Calu3 (cell line): ENCODE measurements around the gene ARHGAP6. TPM values are rescaled to one million over a fixed set of nuclear protein-coding genes. Genes with fewer than 3 reads are reported as not detected.

Experiments used
- BruUV-seq: library from RNA; stranded (reverse); fragments of 400-500 nt; replicated peaks from 2 replicates; lab custom pipeline; 2021; lab: Mats Ljungman, UMichigan
- CTCF ChIA-PET: fragments of 300-600 bp; sonication (Branson Sonifier 250); formaldehyde crosslinking; loops from one replicate; lab custom pipeline; 2022; ENCODE audit warnings: antibody characterized with exemption; lab: Charles Lee
- DNase-seq: peaks from one replicate; pipeline ENCODE4 v3.0.0; 2022
- H3K27ac Mint-ChIP-seq: one replicate; pipeline ENCODE4 v1.8.0; 2022; ENCODE audit warnings: mixed read lengths; ENCODE audit not compliant: unreplicated experiment
- H3K27me3 Mint-ChIP-seq: one replicate; pipeline ENCODE4 v1.8.0; 2022; ENCODE audit warnings: mixed read lengths; ENCODE audit not compliant: unreplicated experiment
- H3K36me3 Mint-ChIP-seq: one replicate; pipeline ENCODE4 v1.8.0; 2022; ENCODE audit warnings: mild to moderate bottlenecking, moderate library complexity, mixed read lengths; ENCODE audit not compliant: insufficient read depth, unreplicated experiment
- H3K4me1 Mint-ChIP-seq: one replicate; pipeline ENCODE4 v1.8.0; 2022; ENCODE audit warnings: mild to moderate bottlenecking, low read depth, mixed read lengths; ENCODE audit not compliant: unreplicated experiment
- H3K4me3 Mint-ChIP-seq: one replicate; pipeline ENCODE4 v1.8.0; 2022; ENCODE audit warnings: mild to moderate bottlenecking, low read depth, moderate library complexity, mixed read lengths; ENCODE audit not compliant: unreplicated experiment
- H3K9me3 Mint-ChIP-seq: one replicate; pipeline ENCODE4 v1.8.0; 2022; ENCODE audit warnings: low read depth, mixed read lengths; ENCODE audit not compliant: unreplicated experiment
- intact Hi-C: fragments of 100-400 bp; cut with micrococcal nuclease; formaldehyde crosslinking; loops from one replicate; pipeline ENCODE4 v1.10.0; 2022; ENCODE audit not compliant: unreplicated experiment
- total RNA-seq: library from RNA; stranded (reverse); gene quantifications from 2 replicates; pipeline ENCODE4 v1.2.3, GENCODE V29; 2022
- TF ChIP-seq, protein P1 (sequence below): fragments of 200-600 bp; IDR thresholded peaks from one replicate; pipeline ENCODE4 v1.8.0; 2022; ENCODE audit warnings: antibody characterized with exemption; ENCODE audit not compliant: unreplicated experiment

ARHGAP6 gene
- total RNA-seq, 1 experiment from 2014 or later, result not detected

DNA sequence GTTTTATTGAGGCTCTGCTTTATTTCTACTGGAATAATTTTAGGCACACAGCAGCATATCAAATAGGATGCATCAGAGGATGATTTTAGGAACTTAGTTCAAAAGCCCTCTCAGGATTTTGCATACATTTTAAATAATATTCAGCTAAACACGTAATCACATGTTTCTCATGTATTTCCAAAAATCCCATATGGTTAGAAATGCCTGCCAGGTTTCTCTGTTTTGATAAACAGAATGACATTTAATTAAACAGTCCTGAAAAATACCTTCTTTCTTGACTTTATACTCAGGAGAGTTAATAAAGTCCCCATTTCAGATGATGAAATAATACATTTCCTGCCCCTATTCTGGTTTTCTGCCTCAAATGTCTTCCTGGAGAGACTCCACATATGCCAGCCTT is 459.0 kb downstream of the ARHGAP6 start:
- Mint-ChIP-seq H3K27me3 (peaks cover 26% of the 10 kb centered on the region), H3K4me3 (no peak overlapping the region), H3K27ac (no peak overlapping the region), H3K36me3 (no peaks in the 10 kb centered on the region), H3K9me3 (peaks cover 5% of the 10 kb centered on the region), H3K4me1 (no peaks in the 10 kb centered on the region)
- CTCF ChIA-PET, result no interaction called here
- no peak for DNase-seq
- TF ChIP-seq, protein P1, sequence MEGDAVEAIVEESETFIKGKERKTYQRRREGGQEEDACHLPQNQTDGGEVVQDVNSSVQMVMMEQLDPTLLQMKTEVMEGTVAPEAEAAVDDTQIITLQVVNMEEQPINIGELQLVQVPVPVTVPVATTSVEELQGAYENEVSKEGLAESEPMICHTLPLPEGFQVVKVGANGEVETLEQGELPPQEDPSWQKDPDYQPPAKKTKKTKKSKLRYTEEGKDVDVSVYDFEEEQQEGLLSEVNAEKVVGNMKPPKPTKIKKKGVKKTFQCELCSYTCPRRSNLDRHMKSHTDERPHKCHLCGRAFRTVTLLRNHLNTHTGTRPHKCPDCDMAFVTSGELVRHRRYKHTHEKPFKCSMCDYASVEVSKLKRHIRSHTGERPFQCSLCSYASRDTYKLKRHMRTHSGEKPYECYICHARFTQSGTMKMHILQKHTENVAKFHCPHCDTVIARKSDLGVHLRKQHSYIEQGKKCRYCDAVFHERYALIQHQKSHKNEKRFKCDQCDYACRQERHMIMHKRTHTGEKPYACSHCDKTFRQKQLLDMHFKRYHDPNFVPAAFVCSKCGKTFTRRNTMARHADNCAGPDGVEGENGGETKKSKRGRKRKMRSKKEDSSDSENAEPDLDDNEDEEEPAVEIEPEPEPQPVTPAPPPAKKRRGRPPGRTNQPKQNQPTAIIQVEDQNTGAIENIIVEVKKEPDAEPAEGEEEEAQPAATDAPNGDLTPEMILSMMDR, result no peak
- no TSS peak for BruUV-seq
- intact Hi-C loops, result no loop called here

DNA sequence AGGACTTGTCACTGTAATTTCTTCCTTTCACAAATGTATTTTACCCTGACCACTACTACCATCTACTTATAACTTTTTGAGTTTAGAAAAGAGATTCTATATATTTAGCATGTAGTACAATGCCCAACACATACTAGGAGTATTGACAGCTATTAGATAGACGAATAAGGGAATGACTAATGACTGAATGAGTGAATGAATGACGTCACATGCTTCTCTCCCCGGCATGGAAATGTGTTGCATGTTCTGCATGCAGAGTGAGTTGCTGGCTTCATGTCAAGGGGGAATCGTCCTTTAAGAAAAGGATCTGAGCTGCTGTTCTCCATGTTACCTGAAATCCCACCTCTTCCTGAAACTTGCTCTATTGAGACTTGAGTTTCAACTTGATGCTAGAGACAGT is 459.9 kb downstream of the ARHGAP6 start:
- Mint-ChIP-seq H3K36me3 (no peaks in the 10 kb centered on the region), H3K9me3 (peaks cover 5% of the 10 kb centered on the region), H3K4me3 (no peak overlapping the region), H3K27me3 (peaks cover 26% of the 10 kb centered on the region), H3K4me1 (no peaks in the 10 kb centered on the region), H3K27ac (no peak overlapping the region)
- BruUV-seq, result no TSS peak
- intact Hi-C loops, result no loop called here
- TF ChIP-seq, protein P1, result no peak
- no peak for DNase-seq
- CTCF ChIA-PET, result no interaction called here

GRCh38 chrX:11197671-11198070 is 468.0 kb downstream of the ARHGAP6 start:
- TF ChIP-seq, protein P1, result no peak
- CTCF ChIA-PET, result no interaction called here
- Mint-ChIP-seq H3K9me3 (no peaks in the 10 kb centered on the region), H3K27ac (no peak overlapping the region), H3K36me3 (no peaks in the 10 kb centered on the region), H3K4me1 (peaks cover 13% of the 10 kb centered on the region), H3K27me3 (no peaks in the 10 kb centered on the region), H3K4me3 (no peak overlapping the region)
- intact Hi-C loops, result no loop called here
- DNase-seq, result no peak
- no TSS peak for BruUV-seq

DNA sequence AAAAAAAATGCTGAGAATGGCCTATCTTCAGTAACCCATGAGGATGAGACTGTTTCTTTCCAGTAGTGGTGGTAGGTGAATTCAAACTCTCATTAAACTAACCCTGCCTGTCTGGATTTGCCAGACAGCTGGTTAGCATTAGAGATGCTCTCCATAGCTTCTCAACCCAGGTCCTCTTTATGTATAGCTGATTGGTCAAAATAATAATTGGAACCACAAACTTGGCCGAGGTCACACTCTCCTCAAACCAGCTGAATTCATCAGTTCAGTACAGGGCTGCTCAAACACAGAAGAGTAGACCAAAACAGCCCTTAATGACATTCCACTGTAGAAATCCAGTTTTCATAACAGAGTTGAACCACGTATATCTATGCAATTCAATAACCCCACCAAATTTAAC is 469.2 kb downstream of the ARHGAP6 start:
- Mint-ChIP-seq H3K27me3 (no peaks in the 10 kb centered on the region), H3K4me1 (peaks cover 13% of the 10 kb centered on the region), H3K9me3 (no peaks in the 10 kb centered on the region), H3K27ac (no peak overlapping the region), H3K36me3 (no peaks in the 10 kb centered on the region), H3K4me3 (no peak overlapping the region)
- TF ChIP-seq, protein P1, result no peak
- BruUV-seq, result no TSS peak
- intact Hi-C loops, result no loop called here
- CTCF ChIA-PET, result no interaction called here
- DNase-seq, result no peak
